Gastroesophageal sphincter (tissue), 4 donors: ENCODE results near the gene HTN3. TPM values are rescaled to one million over a fixed set of nuclear protein-coding genes. Genes with fewer than 3 reads are reported as not detected.

Experiments
- ATAC-seq: fragments of 150-250 bp; one replicate; pipeline ENCODE4 v1.9.1; 2016; ENCODE audit warnings: mild to moderate bottlenecking, moderate library complexity
- H3K27ac ChIP-seq, 4 donors: fragments of 200-600 bp; sonication (generic) in 3 of 4; 1 replicate in 3 of 4; 2 replicates in 1 of 4; pipeline ENCODE4 v1.5.1; 2016 to 2019
- H3K27me3 ChIP-seq: fragments of 200-600 bp; sonication (generic); one replicate; pipeline ENCODE4 v1.5.1; 2019
- H3K36me3 ChIP-seq, 2 donors: fragments of 200-600 bp; sonication (generic); one replicate each; pipeline ENCODE4 v1.5.1; 2019; ENCODE audit warnings: control low read depth in 1 of 2
- H3K4me1 ChIP-seq, 3 donors: fragments of 200-600 bp; sonication (generic); 1 replicate in 2 of 3; 2 replicates in 1 of 3; pipeline ENCODE4 v1.5.1; 2016 to 2019; ENCODE audit warnings: control low read depth in 2 of 3
- H3K4me3 ChIP-seq, 2 donors: fragments of 200-600 bp; sonication (generic); one replicate each; pipeline ENCODE4 v1.5.1; 2019; ENCODE audit warnings: mild to moderate bottlenecking in 1 of 2, moderate library complexity in 1 of 2
- H3K9me3 ChIP-seq, 3 donors: fragments of 200-600 bp; sonication (generic); one replicate each; pipeline ENCODE4 v1.5.1; 2017 to 2019; ENCODE audit warnings: control low read depth in 2 of 3
- CTCF ChIP-seq, 4 experiments: fragments of 200-600 bp in 2 of 4; fragments of 450-650 bp in 2 of 4; sonication (generic) in 1 of 4; IDR thresholded peaks; one replicate each; pipeline ENCODE4 v1.5.1; 2017 to 2019; ENCODE audit warnings: antibody characterized with exemption in 4 of 4, mild to moderate bottlenecking in 2 of 4, moderate library complexity in 2 of 4
- EP300 ChIP-seq: sonication (generic); formaldehyde crosslinking; IDR thresholded peaks from one replicate; pipeline ENCODE4 v1.6.1; 2017; ENCODE audit warnings: antibody characterized with exemption, mild to moderate bottlenecking
- POLR2A ChIP-seq, 2 donors: fragments of 450-650 bp; IDR thresholded peaks; one replicate each; pipeline ENCODE4 v1.6.1; 2017; ENCODE audit warnings: antibody characterized with exemption in 2 of 2, mild to moderate bottlenecking in 2 of 2, moderate library complexity in 1 of 2
- POLR2AphosphoS5 ChIP-seq: sonication (generic); formaldehyde crosslinking; IDR thresholded peaks from one replicate; pipeline ENCODE4 v1.6.1; 2017; ENCODE audit warnings: antibody characterized with exemption
- WGBS, 2 donors: methylation state at CpG; one replicate each; pipeline ENCODE4 v1.1.5; 2018; ENCODE audit warnings: low coverage in 1 of 2; 5-methylcytosine and 5-hydroxymethylcytosine counted together
- total RNA-seq, 4 donors: library from RNA; depleted of rRNA; stranded (reverse); fragments of >200 nt; gene quantifications; one replicate each; pipeline ENCODE4 v1.1.0, GENCODE V29; 2016

The HTN3 gene
- total RNA-seq, 4 donors from 2014 or later: not detected

GRCh38 chr4:70057651-70058050 is 29.4 kb downstream of the HTN3 start:
- Histone ChIP-seq H3K9me3 (peaks cover 0 to 12% (median 0%) of the 10 kb centered on the region in 3 donors), H3K27ac (no peak overlapping the region), H3K27me3 (no peaks in the 10 kb centered on the region), H3K4me3 (no peak overlapping the region), H3K4me1 (no peaks in the 10 kb centered on the region), H3K36me3 (no peaks in the 10 kb centered on the region)
- WGBS, 2 donors: 75% methylated on average over 1 of the region's 1 CpG
- TF ChIP-seq POLR2A (IDR thresholded peaks at IDR 0.05) (no peak), POLR2AphosphoS5 (no peak), CTCF (IDR thresholded peaks at IDR 0.05) (no peak), EP300 (no peak)
- no peak for ATAC-seq

- no peak for ATAC-seq
- Histone ChIP-seq H3K4me1 (no peaks in the 10 kb centered on the region), H3K9me3 (peaks cover 0 to 12% (median 0%) of the 10 kb centered on the region in 3 donors), H3K27ac (no peak overlapping the region), H3K36me3 (no peaks in the 10 kb centered on the region), H3K27me3 (no peaks in the 10 kb centered on the region), H3K4me3 (no peak overlapping the region)
- no peak for TF ChIP-seq EP300
- no peak for TF ChIP-seq CTCF (IDR thresholded peaks at IDR 0.05)
- TF ChIP-seq POLR2AphosphoS5: no peak
- TF ChIP-seq POLR2A (IDR thresholded peaks at IDR 0.05): no peak
Measured at GRCh38 chr4:70059149-70059548, 30.9 kb downstream of the HTN3 start.

GRCh38 chr4:70062000-70062399 is 33.7 kb downstream of the HTN3 start:
- Histone ChIP-seq H3K4me3 (no peak overlapping the region), H3K36me3 (no peaks in the 10 kb centered on the region), H3K27ac (no peak overlapping the region), H3K27me3 (no peaks in the 10 kb centered on the region), H3K4me1 (no peaks in the 10 kb centered on the region), H3K9me3 (no peaks in the 10 kb centered on the region)
- 75 to 77% methylated on average over 1 of the region's 1 CpG for WGBS, 2 donors
- TF ChIP-seq CTCF (IDR thresholded peaks at IDR 0.05): no peak
- TF ChIP-seq POLR2AphosphoS5: no peak
- no peak for TF ChIP-seq POLR2A (IDR thresholded peaks at IDR 0.05)
- no peak for TF ChIP-seq EP300
- ATAC-seq: no peak

GRCh38 chr4:70080205-70080604 is 51.9 kb downstream of the HTN3 start:
- Histone ChIP-seq H3K27me3 (no peaks in the 10 kb centered on the region), H3K9me3 (no peaks in the 10 kb centered on the region), H3K4me1 (no peaks in the 10 kb centered on the region), H3K4me3 (no peak overlapping the region), H3K36me3 (no peaks in the 10 kb centered on the region), H3K27ac (no peak overlapping the region)
- 58 to 92% methylated on average over 1 of the region's 1 CpG for WGBS, 2 donors
- no peak for ATAC-seq
- no peak for TF ChIP-seq EP300

Other genes starting within 250 kb of the HTN3 start
- not detected for gene SULT1E1, start 168.3 kb upstream of the HTN3 start, total RNA-seq
- gene CSN1S1, start 97.4 kb upstream of the HTN3 start, total RNA-seq: not detected
- gene CSN2, start 62.7 kb upstream of the HTN3 start, total RNA-seq: not detected
- not detected for gene STATH, start 32.5 kb upstream of the HTN3 start, total RNA-seq
- gene HTN1, start 22.0 kb downstream of the HTN3 start, total RNA-seq: not detected
- not detected for gene PRR27, start 125.8 kb downstream of the HTN3 start, total RNA-seq
- 1 to 10 TPM in 1 of 4 donors, not detected in 3; 1.1 TPM for gene ODAM, start 167.3 kb downstream of the HTN3 start, total RNA-seq
- 10 to 100 TPM in 1 of 4 donors, not detected in 3; 19.1 TPM for gene FDCSP, start 197.7 kb downstream of the HTN3 start, total RNA-seq
- gene CSN3, start 214.1 kb downstream of the HTN3 start, total RNA-seq: not detected